LNCAP (cell line): ENCODE results near the gene TGFB1.

Experiments
- CTCF ChIP-seq: fragments of 450-650 bp; IDR thresholded peaks from 2 replicates; pipeline ENCODE4 v1.5.1; 2017; ENCODE audit warnings: mild to moderate bottlenecking

The TGFB1 gene

GRCh38 chr19:41307090-41307875, 46.4 kb downstream of the TGFB1 start:
- TF ChIP-seq CTCF, result no peak

- no peak for TF ChIP-seq CTCF
Observed at GRCh38 chr19:41305927-41306793, 47.6 kb downstream of the TGFB1 start.

GRCh38 chr19:41304706-41305483, 48.8 kb downstream of the TGFB1 start:
- TF ChIP-seq CTCF, result no peak

GRCh38 chr19:41303954-41304353, 49.8 kb downstream of the TGFB1 start:
- TF ChIP-seq CTCF, result no peak

GRCh38 chr19:41302624-41303351, 50.9 kb downstream of the TGFB1 start:
- no peak for TF ChIP-seq CTCF

- TF ChIP-seq CTCF, result no peak
Observed at GRCh38 chr19:41300555-41300954, 53.2 kb downstream of the TGFB1 start.

GRCh38 chr19:41299755-41300089, 54.0 kb downstream of the TGFB1 start:
- no peak for TF ChIP-seq CTCF
